ENCODE measurements around the gene NUP107. TPM values are rescaled to one million over a fixed set of nuclear protein-coding genes. Genes with fewer than 3 reads are reported as not detected.

The NUP107 gene
- total RNA-seq, 4 donors from 2014 or later = 6.4 to 29.2 (median 22.6) TPM

- WGBS, 2 donors (ENCODE audit: low coverage in 1 of 2) = 81 to 89% methylated on average over 5 to 8 of the region's 8 CpGs
- H3K36me3 ChIP-seq = no peaks in the 10 kb centered on the region
- no peaks in the 10 kb centered on the region for H3K27me3 ChIP-seq
- no peak for DNase-seq
- in situ Hi-C loops (cut with MboI; ENCODE audit: low pct_ligation_motif_present in 1 of 4, low pct_unique_long_range_greater_than_20kb in 1 of 4, low sequenced_read_pairs in 3 of 4) = no loop called here
- H3K4me3 ChIP-seq = no peak overlapping the region
- H3K9me3 ChIP-seq = no peaks in the 10 kb centered on the region
- TF ChIP-seq CTCF (IDR thresholded peaks at IDR 0.05) = no peak
- no peak for TF ChIP-seq POLR2A (IDR thresholded peaks at IDR 0.05)
- TF ChIP-seq EP300 (IDR thresholded peaks at IDR 0.05; ENCODE audit: low read depth) = no peak
- TF ChIP-seq POLR2AphosphoS5 (IDR thresholded peaks at IDR 0.05) = no peak
- H3K4me1 ChIP-seq = peaks cover 0 to 11% (median 5%) of the 10 kb centered on the region in 4 donors
- H3K27ac ChIP-seq = no peak overlapping the region
- intact Hi-C loops (cut with DNase I; ENCODE audit: low total_unique reads) = no loop called here
Observed at GRCh38 chr12:68784015-68784414, 97.2 kb downstream of the NUP107 start.

- Histone ChIP-seq H3K27me3 (no peaks in the 10 kb centered on the region), H3K36me3 (no peaks in the 10 kb centered on the region), H3K9me3 (no peaks in the 10 kb centered on the region), H3K27ac (peak overlapping the region in 2 of 4 donors; percentile 21 to 64), H3K4me3 (no peak overlapping the region), H3K4me1 (peaks cover 0 to 11% (median 5%) of the 10 kb centered on the region in 4 donors)
- intact Hi-C loops (cut with DNase I; ENCODE audit: low total_unique reads) = no loop called here
- in situ Hi-C loops (cut with MboI; ENCODE audit: low pct_ligation_motif_present in 1 of 4, low pct_unique_long_range_greater_than_20kb in 1 of 4, low sequenced_read_pairs in 3 of 4) = no loop called here
- TF ChIP-seq EP300 (IDR thresholded peaks at IDR 0.05; ENCODE audit: low read depth) (no peak), POLR2AphosphoS5 (IDR thresholded peaks at IDR 0.05) (no peak), POLR2A (IDR thresholded peaks at IDR 0.05) (no peak), CTCF (IDR thresholded peaks at IDR 0.05) (no peak)
- 68 to 73% methylated on average over 2 of the region's 2 CpGs for WGBS, 2 donors (ENCODE audit: low coverage in 1 of 2)
- DNase-seq = no peak
Observed at GRCh38 chr12:68785358-68785757, 98.6 kb downstream of the NUP107 start.

- H3K4me1 ChIP-seq = peaks cover 0 to 11% (median 5%) of the 10 kb centered on the region in 4 donors
- H3K36me3 ChIP-seq = no peaks in the 10 kb centered on the region
- no peak for DNase-seq
- intact Hi-C loops (cut with DNase I; ENCODE audit: low total_unique reads) (no loop called here), in situ Hi-C loops (cut with MboI; ENCODE audit: low pct_ligation_motif_present in 1 of 4, low pct_unique_long_range_greater_than_20kb in 1 of 4, low sequenced_read_pairs in 3 of 4) (no loop called here)
- no peaks in the 10 kb centered on the region for H3K27me3 ChIP-seq
- H3K27ac ChIP-seq = peak overlapping the region in 3 of 4 donors; percentile 21 to 64 (median 60)
- no peak for TF ChIP-seq EP300 (IDR thresholded peaks at IDR 0.05; ENCODE audit: low read depth)
- TF ChIP-seq POLR2A (IDR thresholded peaks at IDR 0.05) = no peak
- TF ChIP-seq CTCF (IDR thresholded peaks at IDR 0.05) = no peak
- no peak for TF ChIP-seq POLR2AphosphoS5 (IDR thresholded peaks at IDR 0.05)
- WGBS, 2 donors (ENCODE audit: low coverage in 1 of 2) = 81 to 90% methylated on average over 5 of the region's 5 CpGs
- H3K9me3 ChIP-seq = no peaks in the 10 kb centered on the region
- no peak overlapping the region for H3K4me3 ChIP-seq
Observed at GRCh38 chr12:68785823-68786222, 99.0 kb downstream of the NUP107 start.

GRCh38 chr12:68786929-68787328 is 100.2 kb downstream of the NUP107 start:
- H3K4me1 ChIP-seq = peaks cover 0 to 11% (median 5%) of the 10 kb centered on the region in 4 donors
- H3K4me3 ChIP-seq = no peak overlapping the region
- peak in 1 of 5 experiments; percentile 10 for TF ChIP-seq CTCF (IDR thresholded peaks at IDR 0.05)
- TF ChIP-seq EP300 (IDR thresholded peaks at IDR 0.05; ENCODE audit: low read depth) = no peak
- H3K27ac ChIP-seq = peak overlapping the region; percentile 49 to 64 (median 56)
- DNase-seq = no peak
- in situ Hi-C loops (cut with MboI; ENCODE audit: low pct_ligation_motif_present in 1 of 4, low pct_unique_long_range_greater_than_20kb in 1 of 4, low sequenced_read_pairs in 3 of 4) = no loop called here
- no peaks in the 10 kb centered on the region for H3K36me3 ChIP-seq
- H3K27me3 ChIP-seq = no peaks in the 10 kb centered on the region
- WGBS, 2 donors (ENCODE audit: low coverage in 1 of 2) = 58 to 75% methylated on average over 2 of the region's 2 CpGs
- intact Hi-C loops (cut with DNase I; ENCODE audit: low total_unique reads) = no loop called here
- no peaks in the 10 kb centered on the region for H3K9me3 ChIP-seq

All from transverse colon (tissue), 4 donors.